ENCODE results near the gene BCL2L15. TPM values are rescaled to one million over a fixed set of nuclear protein-coding genes. Genes with fewer than 3 reads are reported as not detected.

Gene BCL2L15
- total RNA-seq, 1 experiment from 2014 or later, result 0.17 TPM

- TF ChIP-seq, protein P1, sequence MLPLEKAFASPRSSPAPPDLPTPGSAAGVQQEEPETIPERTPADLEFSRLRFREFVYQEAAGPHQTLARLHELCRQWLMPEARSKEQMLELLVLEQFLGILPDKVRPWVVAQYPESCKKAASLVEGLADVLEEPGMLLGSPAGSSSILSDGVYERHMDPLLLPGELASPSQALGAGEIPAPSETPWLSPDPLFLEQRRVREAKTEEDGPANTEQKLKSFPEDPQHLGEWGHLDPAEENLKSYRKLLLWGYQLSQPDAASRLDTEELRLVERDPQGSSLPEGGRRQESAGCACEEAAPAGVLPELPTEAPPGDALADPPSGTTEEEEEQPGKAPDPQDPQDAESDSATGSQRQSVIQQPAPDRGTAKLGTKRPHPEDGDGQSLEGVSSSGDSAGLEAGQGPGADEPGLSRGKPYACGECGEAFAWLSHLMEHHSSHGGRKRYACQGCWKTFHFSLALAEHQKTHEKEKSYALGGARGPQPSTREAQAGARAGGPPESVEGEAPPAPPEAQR (CRISPR knock-in tag; IDR thresholded peaks at IDR 0.05), result no peak
These were observed 30.2 kb upstream of the BCL2L15 start (continued) for GRCh38 chr1:113917400-113918082.

GRCh38 chr1:113916974-113917373 is 29.6 kb upstream of the BCL2L15 start:
- Mint-ChIP-seq H3K36me3 (no peaks in the 10 kb centered on the region; the same call in 1 of the 2 replicates), H3K27me3 (ENCODE audit: low read depth) (peaks cover 10% of the 10 kb centered on the region), H3K27ac (no peak overlapping the region), H3K9me3 (no peaks in the 10 kb centered on the region), H3K4me1 (peaks cover 2% of the 10 kb centered on the region; the same call in 1 of the 2 replicates), H3K4me3 (no peak overlapping the region)
- ATAC-seq (no peak), DNase-seq (ENCODE audit: low spot score) (no peak)
- ChIA-PET CTCF (no interaction called here), POLR2A (no interaction called here)
- TF ChIP-seq EMX1 (CRISPR knock-in tag; IDR thresholded peaks at IDR 0.05) (no peak), ZNF423 (CRISPR knock-in tag; IDR thresholded peaks at IDR 0.05) (no peak), MAX (CRISPR knock-in tag; IDR thresholded peaks at IDR 0.05) (no peak), ZNF121 (CRISPR knock-in tag; IDR thresholded peaks at IDR 0.05) (peak; percentile 55; the same call in 1 of the 2 replicates), CBFB (CRISPR knock-in tag; IDR thresholded peaks at IDR 0.05; ENCODE audit: low read depth) (no peak)

DNA sequence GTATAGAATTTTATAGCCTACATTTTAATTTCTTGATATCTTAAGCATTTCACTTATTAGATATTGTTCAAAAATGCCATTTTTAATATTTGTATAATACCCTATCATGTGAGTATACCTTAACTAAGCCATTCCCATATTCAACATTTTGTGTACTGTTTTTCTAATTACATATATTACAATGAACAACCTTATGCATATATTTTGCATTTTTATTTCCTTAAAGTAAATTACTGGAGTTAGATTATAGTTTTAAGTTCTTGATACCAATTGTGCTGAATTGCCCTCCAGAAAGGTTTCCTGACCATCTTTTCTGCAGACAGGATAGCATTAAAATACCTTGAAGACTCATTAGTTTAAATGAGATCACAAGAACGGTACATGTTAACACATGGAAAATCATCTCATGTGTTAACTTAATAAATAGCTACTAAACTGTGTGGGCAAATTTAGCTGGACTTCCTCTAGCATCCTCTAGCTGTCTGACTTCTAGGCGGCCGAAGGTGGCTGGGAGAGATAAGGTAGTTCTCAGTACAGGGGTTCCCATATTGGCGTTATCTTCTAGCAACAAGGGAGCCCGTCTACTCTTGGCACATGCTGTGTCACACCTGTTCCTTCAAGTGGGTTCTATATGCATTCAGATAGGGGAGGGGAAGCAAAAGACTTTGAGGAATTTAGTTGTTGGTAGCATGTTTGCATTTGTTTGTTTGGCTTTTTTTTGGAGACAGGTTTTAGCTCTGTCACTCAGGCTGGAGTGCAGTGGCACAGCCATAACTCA is 26.7 kb upstream of the BCL2L15 start:
- TF ChIP-seq, protein P2, sequence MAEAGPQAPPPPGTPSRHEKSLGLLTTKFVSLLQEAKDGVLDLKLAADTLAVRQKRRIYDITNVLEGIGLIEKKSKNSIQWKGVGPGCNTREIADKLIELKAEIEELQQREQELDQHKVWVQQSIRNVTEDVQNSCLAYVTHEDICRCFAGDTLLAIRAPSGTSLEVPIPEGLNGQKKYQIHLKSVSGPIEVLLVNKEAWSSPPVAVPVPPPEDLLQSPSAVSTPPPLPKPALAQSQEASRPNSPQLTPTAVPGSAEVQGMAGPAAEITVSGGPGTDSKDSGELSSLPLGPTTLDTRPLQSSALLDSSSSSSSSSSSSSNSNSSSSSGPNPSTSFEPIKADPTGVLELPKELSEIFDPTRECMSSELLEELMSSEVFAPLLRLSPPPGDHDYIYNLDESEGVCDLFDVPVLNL (CRISPR knock-in tag; IDR thresholded peaks at IDR 0.05; ENCODE audit: borderline replicate concordance, low read depth), result no peak
- TF ChIP-seq MYBL2 (CRISPR knock-in tag; IDR thresholded peaks at IDR 0.05) (no peak), JAZF1 (CRISPR knock-in tag; IDR thresholded peaks at IDR 0.05) (no peak), OVOL2 (CRISPR knock-in tag; IDR thresholded peaks at IDR 0.05; ENCODE audit: borderline replicate concordance) (no peak), CREM (CRISPR knock-in tag; IDR thresholded peaks at IDR 0.05) (no peak), CBFB (CRISPR knock-in tag; IDR thresholded peaks at IDR 0.05; ENCODE audit: low read depth) (no peak), ATF1 (CRISPR knock-in tag; IDR thresholded peaks at IDR 0.05) (no peak), NR2C2 (CRISPR knock-in tag; IDR thresholded peaks at IDR 0.05) (no peak), ZNF232 (CRISPR knock-in tag; IDR thresholded peaks at IDR 0.05) (no peak)
- TF ChIP-seq, protein P3, sequence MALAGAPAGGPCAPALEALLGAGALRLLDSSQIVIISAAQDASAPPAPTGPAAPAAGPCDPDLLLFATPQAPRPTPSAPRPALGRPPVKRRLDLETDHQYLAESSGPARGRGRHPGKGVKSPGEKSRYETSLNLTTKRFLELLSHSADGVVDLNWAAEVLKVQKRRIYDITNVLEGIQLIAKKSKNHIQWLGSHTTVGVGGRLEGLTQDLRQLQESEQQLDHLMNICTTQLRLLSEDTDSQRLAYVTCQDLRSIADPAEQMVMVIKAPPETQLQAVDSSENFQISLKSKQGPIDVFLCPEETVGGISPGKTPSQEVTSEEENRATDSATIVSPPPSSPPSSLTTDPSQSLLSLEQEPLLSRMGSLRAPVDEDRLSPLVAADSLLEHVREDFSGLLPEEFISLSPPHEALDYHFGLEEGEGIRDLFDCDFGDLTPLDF (CRISPR knock-in tag; IDR thresholded peaks at IDR 0.05), result no peak
- no peak for ATAC-seq
- ChIA-PET CTCF (no interaction called here), POLR2A (no interaction called here)
- 0 out of 2 replicates have a peak overlapping the region, but pooled peaks have one; percentile 34 for H3K27ac Mint-ChIP-seq
- peaks cover 10% of the 10 kb centered on the region for H3K27me3 Mint-ChIP-seq (ENCODE audit: low read depth)
- H3K36me3 Mint-ChIP-seq, result peaks cover 17% of the 10 kb centered on the region
- no peak overlapping the region for H3K4me3 Mint-ChIP-seq
- no peaks in the 10 kb centered on the region for H3K9me3 Mint-ChIP-seq
- DNase-seq (ENCODE audit: low spot score), result no peak
- H3K4me1 Mint-ChIP-seq, result peaks cover 2% of the 10 kb centered on the region; the same call in 1 of the 2 replicates

DNA sequence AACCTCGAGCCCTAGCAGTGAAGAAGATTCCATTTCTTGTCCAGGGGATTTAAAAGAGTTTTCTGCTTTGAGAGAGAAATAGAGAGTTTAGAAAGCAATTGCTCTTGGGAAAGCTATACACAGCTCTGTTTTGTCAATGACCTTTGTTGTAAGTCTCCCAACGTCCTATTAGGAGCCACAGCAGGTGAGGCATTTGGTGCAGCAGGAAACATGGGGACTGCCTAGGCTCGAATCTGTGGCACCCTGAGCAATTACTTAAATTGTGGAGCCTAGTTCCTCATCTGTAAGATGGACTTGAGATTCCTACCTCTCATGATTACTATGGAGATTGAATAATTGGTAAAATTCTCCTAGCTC is 25.9 kb upstream of the BCL2L15 start:
- DNase-seq (ENCODE audit: low spot score) (no peak), ATAC-seq (no peak)
- Mint-ChIP-seq H3K36me3 (peaks cover 17% of the 10 kb centered on the region), H3K27ac (no peak overlapping the region), H3K27me3 (ENCODE audit: low read depth) (peaks cover 6% of the 10 kb centered on the region), H3K4me1 (peaks cover 2% of the 10 kb centered on the region; the same call in 1 of the 2 replicates), H3K4me3 (no peak overlapping the region), H3K9me3 (no peaks in the 10 kb centered on the region)
- ChIA-PET CTCF (no interaction called here), POLR2A (no interaction called here)
- TF ChIP-seq ZBTB21 (CRISPR knock-in tag; IDR thresholded peaks at IDR 0.05; ENCODE audit: borderline replicate concordance), result no peak
- TF ChIP-seq TCF7 (CRISPR knock-in tag; IDR thresholded peaks at IDR 0.05; ENCODE audit: low read depth), result no peak
- no peak for TF ChIP-seq TEAD4 (CRISPR knock-in tag; IDR thresholded peaks at IDR 0.05)

Data from WTC11 (cell line).